ENCODE data around the gene PLXNA4.

- TF ChIP-seq CTCF (IDR thresholded peaks at IDR 0.05; ENCODE audit: low read depth, low read length) (no peak), POLR2A (IDR thresholded peaks at IDR 0.05; ENCODE audit: extremely low read depth, insufficient read length) (no peak)
Measured at GRCh38 chr7:132117636-132118035, 458.6 kb downstream of the PLXNA4 start.
